Fibroblast of lung (primary cell): ENCODE results near the gene ZNF384. TPM values are rescaled to one million over a fixed set of nuclear protein-coding genes. Genes with fewer than 3 reads are reported as not detected.

ENCODE experiments used
- DNase-seq, 2 donors: peaks; one replicate each; pipeline versions ENCODE4 v3.0.0 to v3.0.0-alpha.2; 2010; ENCODE audit warnings: low read depth in 2 of 2
- H2AFZ ChIP-seq: 2 replicates; pipeline ENCODE4 v1.5.1; 2012; ENCODE audit warnings: low read length, control low read depth, inconsistent platforms
- H3K27ac ChIP-seq: 2 replicates; pipeline ENCODE4 v1.5.1; 2011; ENCODE audit warnings: low read length, control low read depth; ENCODE audit not compliant: insufficient read depth
- H3K27me3 ChIP-seq: 2 replicates; pipeline ENCODE4 v1.5.1; 2011; ENCODE audit warnings: mild to moderate bottlenecking, low read length; ENCODE audit not compliant: control insufficient read depth, insufficient read depth
- H3K36me3 ChIP-seq: 2 replicates; pipeline ENCODE4 v1.5.1; 2011; ENCODE audit warnings: low read length; ENCODE audit not compliant: control insufficient read depth, insufficient read depth
- H3K4me1 ChIP-seq: 2 replicates; pipeline ENCODE4 v1.5.1; 2011; ENCODE audit warnings: low read length; ENCODE audit not compliant: control insufficient read depth, insufficient read depth; ENCODE audit errors: extremely low read depth
- H3K4me2 ChIP-seq: 2 replicates; pipeline ENCODE4 v1.5.1; 2011; ENCODE audit warnings: low read length, control low read depth; ENCODE audit not compliant: insufficient read depth; ENCODE audit errors: extremely low read depth
- H3K4me3 ChIP-seq, 4 experiments: fragments of 200-600 bp in 1 of 4; sonication (generic) in 1 of 4; replicated peaks in 1 of 4; 2 replicates each; pipeline ENCODE4 v1.5.1; 2011 to 2016; ENCODE audit warnings: low read length in 4 of 4, low read depth in 3 of 4, mild to moderate bottlenecking in 3 of 4, control low read depth in 2 of 4, inconsistent platforms in 1 of 4, mixed read lengths in 1 of 4; ENCODE audit not compliant: insufficient read depth in 1 of 4; ENCODE audit errors: control extremely low read depth in 1 of 4
- H3K79me2 ChIP-seq: 2 replicates; pipeline ENCODE4 v1.5.1; 2012; ENCODE audit warnings: mild to moderate bottlenecking, low read length, inconsistent platforms; ENCODE audit not compliant: control insufficient read depth, insufficient read depth
- H3K9ac ChIP-seq: 2 replicates; pipeline ENCODE4 v1.5.1; 2011; ENCODE audit warnings: mild to moderate bottlenecking, low read length, control low read depth; ENCODE audit not compliant: insufficient read depth
- H3K9me3 ChIP-seq: 2 replicates; pipeline ENCODE4 v1.5.1; 2012; ENCODE audit warnings: low read depth, low read length; ENCODE audit not compliant: control insufficient read depth, insufficient read depth
- H4K20me1 ChIP-seq: 2 replicates; pipeline ENCODE4 v1.5.1; 2011; ENCODE audit warnings: low read length; ENCODE audit not compliant: control insufficient read depth, insufficient read depth; ENCODE audit errors: extremely low read depth
- EZH2 ChIP-seq: IDR thresholded peaks from 2 replicates; pipeline ENCODE4 v1.5.1; 2012; ENCODE audit warnings: low read length, control low read depth, mild to moderate bottlenecking; ENCODE audit errors: missing control alignments
- polyA plus RNA-seq, 2 donors: library from polyadenylated mRNA; depleted of rRNA in 1 of 2; stranded (reverse) in 1 of 2; unstranded in 1 of 2; fragments of >200 nt; gene quantifications; 2 replicates each; pipeline ENCODE4 v1.2.1, GENCODE V29; 2011 to 2012; ENCODE audit warnings: missing spikeins in 1 of 2
- total RNA-seq: library from RNA; depleted of rRNA; stranded (reverse); fragments of >200 nt; gene quantifications from 2 replicates; pipeline ENCODE4 v1.2.1, GENCODE V29; 2014
- TF ChIP-seq, protein P1 (sequence below), 2 donors: IDR thresholded peaks in 1 of 2; conservative IDR thresholded peaks in 1 of 2; 1 replicate in 1 of 2; 2 replicates in 1 of 2; pipeline ENCODE4 v1.5.1; 2011 to 2012; ENCODE audit warnings: low read length in 2 of 2, control low read depth in 1 of 2, inconsistent platforms in 1 of 2, low read depth in 1 of 2, mild to moderate bottlenecking in 1 of 2

ZNF384 gene
- total and polyA plus RNA-seq, 2 donors (not counting 1 experiment from before 2014, with no cell fraction given): 12.2 to 34.8 TPM

DNA sequence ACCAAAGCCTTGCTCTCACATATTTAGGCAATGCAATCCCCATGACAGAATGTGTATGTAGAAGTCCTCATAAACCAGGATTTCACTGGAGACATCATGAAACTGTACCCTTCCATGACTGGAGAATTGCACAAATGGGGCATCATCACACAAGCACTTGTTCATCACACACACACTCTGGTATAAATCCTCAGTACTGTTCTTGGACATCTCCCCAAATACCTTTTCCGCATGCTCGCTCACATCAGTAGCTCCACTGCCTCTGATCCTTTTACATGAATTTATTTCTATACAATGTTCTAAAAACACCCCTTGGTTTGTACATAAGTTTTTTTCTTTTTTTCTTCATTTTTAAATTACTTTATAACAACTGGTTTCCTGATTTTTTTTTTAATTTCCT is 23.0 kb downstream of the ZNF384 start:
- no peaks in the 10 kb centered on the region for H4K20me1 ChIP-seq

GRCh38 chr12:6664902-6665301 is 24.3 kb downstream of the ZNF384 start:
- H3K36me3 ChIP-seq: peaks cover 9% of the 10 kb centered on the region
- H4K20me1 ChIP-seq: no peaks in the 10 kb centered on the region
- H2AFZ ChIP-seq: no peak overlapping the region
- H3K79me2 ChIP-seq: peaks cover 3% of the 10 kb centered on the region
- no peaks in the 10 kb centered on the region for H3K27me3 ChIP-seq
- no peak overlapping the region for H3K27ac ChIP-seq
- no peak for DNase-seq
- H3K4me3 ChIP-seq: no peak overlapping the region
- H3K9me3 ChIP-seq: no peaks in the 10 kb centered on the region
- no peaks in the 10 kb centered on the region for H3K4me1 ChIP-seq
- H3K4me2 ChIP-seq: no peak overlapping the region
- no peak overlapping the region for H3K9ac ChIP-seq
- TF ChIP-seq, protein P1, sequence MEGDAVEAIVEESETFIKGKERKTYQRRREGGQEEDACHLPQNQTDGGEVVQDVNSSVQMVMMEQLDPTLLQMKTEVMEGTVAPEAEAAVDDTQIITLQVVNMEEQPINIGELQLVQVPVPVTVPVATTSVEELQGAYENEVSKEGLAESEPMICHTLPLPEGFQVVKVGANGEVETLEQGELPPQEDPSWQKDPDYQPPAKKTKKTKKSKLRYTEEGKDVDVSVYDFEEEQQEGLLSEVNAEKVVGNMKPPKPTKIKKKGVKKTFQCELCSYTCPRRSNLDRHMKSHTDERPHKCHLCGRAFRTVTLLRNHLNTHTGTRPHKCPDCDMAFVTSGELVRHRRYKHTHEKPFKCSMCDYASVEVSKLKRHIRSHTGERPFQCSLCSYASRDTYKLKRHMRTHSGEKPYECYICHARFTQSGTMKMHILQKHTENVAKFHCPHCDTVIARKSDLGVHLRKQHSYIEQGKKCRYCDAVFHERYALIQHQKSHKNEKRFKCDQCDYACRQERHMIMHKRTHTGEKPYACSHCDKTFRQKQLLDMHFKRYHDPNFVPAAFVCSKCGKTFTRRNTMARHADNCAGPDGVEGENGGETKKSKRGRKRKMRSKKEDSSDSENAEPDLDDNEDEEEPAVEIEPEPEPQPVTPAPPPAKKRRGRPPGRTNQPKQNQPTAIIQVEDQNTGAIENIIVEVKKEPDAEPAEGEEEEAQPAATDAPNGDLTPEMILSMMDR (conservative IDR thresholded peaks at IDR 0.05 in 1 of 2, IDR thresholded peaks at IDR 0.05 in 1 of 2; ENCODE audit: low read depth in 1 of 2, low read length in 2 of 2): no peak
- TF ChIP-seq EZH2: no peak

More for the DNA sequence above, 23.0 kb downstream of the ZNF384 start:
- H3K4me1 ChIP-seq: no peaks in the 10 kb centered on the region
- no peaks in the 10 kb centered on the region for H3K9me3 ChIP-seq
- H3K4me3 ChIP-seq: no peak overlapping the region
- no peak overlapping the region for H3K4me2 ChIP-seq
- DNase-seq: peak in 1 of 2 donors; percentile 64
- peaks cover 3% of the 10 kb centered on the region for H3K79me2 ChIP-seq
- no peaks in the 10 kb centered on the region for H3K27me3 ChIP-seq
- H3K27ac ChIP-seq: no peak overlapping the region
- no peak overlapping the region for H2AFZ ChIP-seq
- H3K9ac ChIP-seq: no peak overlapping the region
- peaks cover 11% of the 10 kb centered on the region for H3K36me3 ChIP-seq
- TF ChIP-seq EZH2: no peak
- TF ChIP-seq, protein P1 (conservative IDR thresholded peaks at IDR 0.05 in 1 of 2, IDR thresholded peaks at IDR 0.05 in 1 of 2; ENCODE audit: low read depth in 1 of 2, low read length in 2 of 2): no peak

DNA sequence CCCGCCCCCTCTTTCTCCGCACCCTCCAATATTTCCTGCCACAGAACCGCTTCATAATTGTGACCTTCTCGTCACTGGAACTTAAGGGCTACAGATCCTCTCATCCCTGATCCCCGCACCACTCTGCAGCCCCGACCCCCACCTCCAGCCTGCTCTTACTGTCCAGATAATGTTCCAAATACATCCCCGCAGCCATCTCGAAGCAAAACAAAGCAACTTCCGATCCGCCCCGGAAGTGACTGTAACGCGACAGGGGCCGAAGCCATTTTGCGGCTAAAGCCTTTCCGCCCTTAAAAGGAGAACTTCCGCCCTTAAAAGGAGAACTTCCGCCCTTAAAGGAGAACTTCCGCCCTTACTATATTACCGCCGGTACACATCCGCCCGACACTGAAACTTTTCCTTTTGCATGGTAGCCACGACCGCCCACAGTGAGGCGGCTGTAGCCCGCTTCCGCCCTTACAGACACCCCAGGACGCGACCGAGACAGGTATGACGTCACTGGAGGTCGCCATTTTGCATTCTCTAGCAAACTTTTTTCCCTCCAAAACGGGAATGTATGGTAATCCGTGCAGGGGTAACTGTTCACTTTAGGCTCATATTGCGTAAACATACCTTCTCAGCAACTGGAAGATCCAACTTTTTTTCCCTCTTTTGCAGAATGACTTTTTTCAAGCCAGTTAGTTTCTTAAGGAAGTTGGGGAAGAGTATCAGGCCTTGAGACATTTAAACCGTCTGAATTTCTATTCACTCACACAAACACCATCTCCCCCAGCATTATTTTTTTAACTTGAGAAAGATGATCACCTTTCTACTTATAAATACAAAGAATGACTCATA is 26.1 kb downstream of the ZNF384 start, which contains the start of gene ING4:
TSS of gene ING4 (minus strand) at position 214 of the 837 bp plus-strand sequence. CDS start at position 196, 18 bp downstream.
- no peaks in the 10 kb centered on the region for H3K27me3 ChIP-seq
- H3K36me3 ChIP-seq: peaks cover 6% of the 10 kb centered on the region
- H3K4me1 ChIP-seq: no peaks in the 10 kb centered on the region
- H3K9ac ChIP-seq: peak within 1 kb of the TSS; percentile 64
- H3K79me2 ChIP-seq: peaks cover 3% of the 10 kb centered on the region
- DNase-seq: peak; percentile 99 to 100
- no peaks in the 10 kb centered on the region for H3K9me3 ChIP-seq
- H3K4me2 ChIP-seq: peak within 1 kb of the TSS; percentile 83
- TF ChIP-seq EZH2: no peak
- TF ChIP-seq, protein P1 (conservative IDR thresholded peaks at IDR 0.05 in 1 of 2, IDR thresholded peaks at IDR 0.05 in 1 of 2; ENCODE audit: low read depth in 1 of 2, low read length in 2 of 2): no peak
- peak within 1 kb of the TSS; percentile 70 for H3K27ac ChIP-seq
- no peaks in the 10 kb centered on the region for H4K20me1 ChIP-seq
- peak within 1 kb of the TSS; percentile 96 for H2AFZ ChIP-seq
- H3K4me3 ChIP-seq: peak within 1 kb of the TSS; percentile 78 to 93 (median 82)
